Tibial artery (tissue), 4 donors: ENCODE results near the gene CES3.

ENCODE experiments used
- DNase-seq, 2 donors: peaks; one replicate each; pipeline ENCODE4 v3.0.0-alpha.2; 2019
- H3K27ac ChIP-seq, 2 donors: fragments of 200-600 bp; sonication (generic) in 1 of 2; 1 replicate in 1 of 2; 2 replicates in 1 of 2; pipeline ENCODE4 v1.5.1; 2018 to 2019; ENCODE audit warnings: mild to moderate bottlenecking in 1 of 2
- H3K27me3 ChIP-seq, 2 donors: fragments of 200-600 bp; sonication (generic) in 1 of 2; one replicate each; pipeline versions ENCODE4 v1.5.1 to v1.6.0; 2016 to 2019
- H3K36me3 ChIP-seq, 3 donors: fragments of 200-600 bp; sonication (generic) in 2 of 3; one replicate each; pipeline ENCODE4 v1.5.1; 2016 to 2019; ENCODE audit warnings: mild to moderate bottlenecking in 2 of 3
- H3K4me1 ChIP-seq, 4 donors: fragments of 200-600 bp; sonication (generic) in 2 of 4; 1 replicate in 3 of 4; 2 replicates in 1 of 4; pipeline ENCODE4 v1.5.1; 2016 to 2019
- H3K4me3 ChIP-seq, 2 donors: fragments of 200-600 bp; sonication (generic) in 1 of 2; 1 replicate in 1 of 2; 2 replicates in 1 of 2; pipeline ENCODE4 v1.5.1; 2018 to 2019; ENCODE audit warnings: mild to moderate bottlenecking in 2 of 2
- H3K9me3 ChIP-seq, 3 donors: fragments of 200-600 bp; sonication (generic) in 1 of 3; one replicate each; pipeline ENCODE4 v1.5.1; 2016 to 2019
- CTCF ChIP-seq, 2 experiments: fragments of 200-600 bp in 1 of 2; fragments of 450-650 bp in 1 of 2; IDR thresholded peaks; one replicate each; pipeline ENCODE4 v1.5.1; 2017 to 2019; ENCODE audit warnings: antibody characterized with exemption in 2 of 2, mild to moderate bottlenecking in 1 of 2, moderate library complexity in 1 of 2
- intact Hi-C: fragments of 100-400 bp; cut with DNase I; formaldehyde crosslinking; loops from one replicate; pipeline ENCODE4 v1.15.0; 2023; ENCODE audit warnings: low total_unique reads

CES3 gene

GRCh38 chr16:66923866-66924265 lies 37.2 kb upstream of the CES3 start:
- no peak for DNase-seq
- H3K27me3 ChIP-seq, result no peaks in the 10 kb centered on the region
- no peaks in the 10 kb centered on the region for H3K9me3 ChIP-seq
- intact Hi-C loops, result loop anchor here (2.0 kb wide), 1 partner anchor 21 kb away; no protein-coding TSS in a partner anchor
- peak overlapping the region; percentile 97 for H3K27ac ChIP-seq
- H3K4me1 ChIP-seq, result peaks cover 0 to 82% (median 58%) of the 10 kb centered on the region in 4 donors
- no peak for TF ChIP-seq CTCF (IDR thresholded peaks at IDR 0.05)
- peaks cover 12 to 20% (median 20%) of the 10 kb centered on the region in 3 donors for H3K36me3 ChIP-seq
- peak overlapping the region; percentile 82 to 91 for H3K4me3 ChIP-seq

GRCh38 chr16:66924527-66925321 lies 36.3 kb upstream of the CES3 start:
- Histone ChIP-seq H3K9me3 (no peaks in the 10 kb centered on the region), H3K36me3 (peaks cover 12 to 20% (median 20%) of the 10 kb centered on the region in 3 donors), H3K27me3 (no peaks in the 10 kb centered on the region), H3K4me1 (peaks cover 0 to 76% (median 58%) of the 10 kb centered on the region in 4 donors), H3K4me3 (peak overlapping the region; percentile 82 to 91), H3K27ac (peak overlapping the region; percentile 97)
- intact Hi-C loops, result loop anchor here (2.0 kb wide), 1 partner anchor 22 kb away; no protein-coding TSS in a partner anchor
- peak in 1 of 2 donors; percentile 81 for DNase-seq
- peak; percentile 35 to 63 for TF ChIP-seq CTCF (IDR thresholded peaks at IDR 0.05)

GRCh38 chr16:66925322-66925840 lies 35.7 kb upstream of the CES3 start, which contains the start of gene RRAD:
Gene RRAD, minus strand, starts transcription at chr16:66925535. Its CDS starts 356 bp downstream, at chr16:66925179.
- H3K4me3 ChIP-seq, result peak within 1 kb of the TSS; percentile 82 to 91
- H3K36me3 ChIP-seq, result peaks cover 12 to 20% (median 20%) of the 10 kb centered on the region in 3 donors
- no peaks in the 10 kb centered on the region for H3K9me3 ChIP-seq
- DNase-seq, result peak; percentile 76 to 92
- H3K27ac ChIP-seq, result peak within 1 kb of the TSS; percentile 97
- no peaks in the 10 kb centered on the region for H3K27me3 ChIP-seq
- peaks cover 0 to 69% (median 55%) of the 10 kb centered on the region in 4 donors for H3K4me1 ChIP-seq
- peak in 1 of 2 experiments; percentile 27 for TF ChIP-seq CTCF (IDR thresholded peaks at IDR 0.05)
- intact Hi-C loops, result loop anchor here (2.0 kb wide), 1 partner anchor 23 kb away; no protein-coding TSS in a partner anchor

- DNase-seq, result peak; percentile 63 to 94
- peaks cover 0 to 59% (median 49%) of the 10 kb centered on the region in 4 donors for H3K4me1 ChIP-seq
- peaks cover 16 to 17% (median 17%) of the 10 kb centered on the region in 3 donors for H3K36me3 ChIP-seq
- intact Hi-C loops, result no loop called here
- peak overlapping the region; percentile 82 to 91 for H3K4me3 ChIP-seq
- peak in 1 of 2 experiments; percentile 10 for TF ChIP-seq CTCF (IDR thresholded peaks at IDR 0.05)
- peak overlapping the region; percentile 97 for H3K27ac ChIP-seq
- no peaks in the 10 kb centered on the region for H3K9me3 ChIP-seq
- no peaks in the 10 kb centered on the region for H3K27me3 ChIP-seq
Measured at GRCh38 chr16:66926171-66926947, 34.7 kb upstream of the CES3 start.

- Histone ChIP-seq H3K9me3 (no peaks in the 10 kb centered on the region), H3K4me1 (peaks cover 0 to 54% (median 43%) of the 10 kb centered on the region in 4 donors), H3K27ac (peak overlapping the region; percentile 97), H3K4me3 (no peak overlapping the region), H3K36me3 (peaks cover 10 to 17% (median 10%) of the 10 kb centered on the region in 3 donors), H3K27me3 (no peaks in the 10 kb centered on the region)
- intact Hi-C loops, result no loop called here
- DNase-seq, result no peak
- TF ChIP-seq CTCF (IDR thresholded peaks at IDR 0.05), result no peak
Measured at GRCh38 chr16:66926961-66927436, 34.1 kb upstream of the CES3 start.
